SU-DHL-6 (cell line): ENCODE results near the gene GRID2.

ENCODE experiments used
- H2AFZ ChIP-seq: fragments of 200-600 bp; sonication (generic); 2 replicates; pipeline ENCODE4 v1.6.1; 2014; ENCODE audit warnings: low read depth, mild to moderate bottlenecking, moderate library complexity, mixed read lengths, antibody characterized with exemption, low read length; ENCODE audit not compliant: severe bottlenecking
- H3F3A ChIP-seq: fragments of 200-600 bp; shearing (Covaris generic); 2 replicates; pipeline ENCODE4 v1.6.0; 2016; ENCODE audit warnings: antibody characterized with exemption, mild to moderate bottlenecking; ENCODE audit not compliant: insufficient read depth
- H3K27ac ChIP-seq: fragments of 200-600 bp; sonication (generic); 2 replicates; pipeline ENCODE4 v1.5.1; 2016; ENCODE audit warnings: low read depth, mild to moderate bottlenecking, low read length, moderate library complexity, mixed read lengths
- H3K27me3 ChIP-seq: fragments of 200-600 bp; sonication (generic), shearing (Covaris generic); 2 replicates; pipeline ENCODE4 v1.6.0; 2014; ENCODE audit warnings: mild to moderate bottlenecking, low read length
- H3K36me3 ChIP-seq: fragments of 200-600 bp; sonication (generic); 2 replicates; pipeline ENCODE4 v1.6.1; 2014; ENCODE audit warnings: mild to moderate bottlenecking, low read length, mixed read lengths
- H3K4me2 ChIP-seq: fragments of 300-600, 200-600 bp; shearing (Covaris generic), sonication (generic); 2 replicates; pipeline ENCODE4 v1.6.0; 2014; ENCODE audit warnings: low read length, low read depth, mild to moderate bottlenecking; ENCODE audit not compliant: poor library complexity, severe bottlenecking
- H3K4me3 ChIP-seq: fragments of 200-600 bp; sonication (generic); 2 replicates; pipeline ENCODE4 v1.5.1; 2014; ENCODE audit warnings: antibody characterized with exemption, low read length, mild to moderate bottlenecking, mixed read lengths; ENCODE audit not compliant: insufficient read depth, poor library complexity, severe bottlenecking
- H3K79me2 ChIP-seq: fragments of 200-600 bp; sonication (generic); 2 replicates; pipeline ENCODE4 v1.6.1; 2014; ENCODE audit warnings: mild to moderate bottlenecking, low read length, moderate library complexity; ENCODE audit not compliant: insufficient read depth
- H3K9ac ChIP-seq: fragments of 200-600 bp; sonication (generic); 2 replicates; pipeline ENCODE4 v1.7.0; 2014; ENCODE audit warnings: mild to moderate bottlenecking, low read length
- H3K9me2 ChIP-seq: fragments of 200-600 bp; sonication (generic); replicated peaks from 2 replicates; pipeline ENCODE4 v1.6.1; 2014; ENCODE audit warnings: low read length; ENCODE audit not compliant: insufficient read depth
- H3K9me3 ChIP-seq: fragments of 200-600 bp; sonication (generic); 2 replicates; pipeline ENCODE4 v1.6.1; 2014; ENCODE audit warnings: low read length, mixed read lengths; ENCODE audit not compliant: insufficient read depth
- H4K20me1 ChIP-seq: fragments of 200-600 bp; sonication (generic); 2 replicates; pipeline ENCODE4 v1.6.1; 2014; ENCODE audit warnings: low read depth, mild to moderate bottlenecking, antibody characterized with exemption, low read length, moderate library complexity, mixed read lengths
- CTCF ChIP-seq: fragments of 200-600 bp; sonication (generic); IDR thresholded peaks from one replicate; pipeline ENCODE4 v1.5.1; 2017; ENCODE audit warnings: antibody characterized with exemption, mild to moderate bottlenecking, low read length, moderate library complexity; ENCODE audit not compliant: insufficient read depth, poor library complexity, severe bottlenecking
- EZH2phosphoT487 ChIP-seq: fragments of 200-600 bp; sonication (generic), shearing (Covaris generic); conservative IDR thresholded peaks from 2 replicates; pipeline ENCODE4 v1.6.1; 2018; ENCODE audit warnings: mild to moderate bottlenecking, antibody characterized with exemption, low read length, moderate library complexity, mixed read lengths

GRID2 gene

DNA sequence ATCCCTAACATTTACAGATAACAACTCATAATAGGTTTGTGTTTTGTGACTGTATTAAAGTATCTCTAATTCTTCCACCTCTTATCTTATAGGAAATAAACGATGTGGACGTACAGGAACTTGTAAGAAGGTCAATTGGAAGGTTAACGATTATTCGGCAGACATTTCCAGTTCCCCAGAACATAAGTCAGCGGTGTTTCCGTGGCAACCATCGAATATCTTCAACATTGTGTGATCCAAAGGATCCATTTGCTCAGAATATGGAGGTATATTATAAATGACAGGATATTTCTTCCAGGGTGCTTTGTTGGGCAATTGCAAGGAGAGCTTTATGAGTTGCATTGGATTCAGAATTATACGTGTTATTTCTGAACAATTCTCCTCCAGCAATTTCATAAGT, 912.9 kb downstream of the GRID2 start:
- TF ChIP-seq EZH2phosphoT487 (no peak), CTCF (no peak)
- no peaks in the 10 kb centered on the region for H3K27me3 ChIP-seq
- H3K4me3 ChIP-seq = no peak overlapping the region
- no peaks in the 10 kb centered on the region for H3K9me3 ChIP-seq
- no peaks in the 10 kb centered on the region for H3K9me2 ChIP-seq
- no peak overlapping the region for H3K27ac ChIP-seq
- no peak overlapping the region for H3K9ac ChIP-seq
- H3K4me2 ChIP-seq = no peak overlapping the region
- no peak overlapping the region for H2AFZ ChIP-seq
- H3K79me2 ChIP-seq = no peaks in the 10 kb centered on the region
- no peaks in the 10 kb centered on the region for H4K20me1 ChIP-seq
- H3F3A ChIP-seq = no peaks in the 10 kb centered on the region
- H3K36me3 ChIP-seq = no peaks in the 10 kb centered on the region

- no peaks in the 10 kb centered on the region for H3K9me2 ChIP-seq
- H3F3A ChIP-seq = no peaks in the 10 kb centered on the region
- H3K36me3 ChIP-seq = no peaks in the 10 kb centered on the region
- no peak overlapping the region for H3K4me3 ChIP-seq
- no peak overlapping the region for H3K4me2 ChIP-seq
- no peak overlapping the region for H3K9ac ChIP-seq
- no peaks in the 10 kb centered on the region for H3K9me3 ChIP-seq
- H3K79me2 ChIP-seq = no peaks in the 10 kb centered on the region
- TF ChIP-seq EZH2phosphoT487 (no peak), CTCF (no peak)
- no peak overlapping the region for H3K27ac ChIP-seq
- no peak overlapping the region for H2AFZ ChIP-seq
- no peaks in the 10 kb centered on the region for H4K20me1 ChIP-seq
- no peaks in the 10 kb centered on the region for H3K27me3 ChIP-seq
Measured at GRCh38 chr4:93217431-93217830, 913.7 kb downstream of the GRID2 start.

GRCh38 chr4:93221771-93222170, 918.0 kb downstream of the GRID2 start:
- no peak overlapping the region for H3K27ac ChIP-seq
- TF ChIP-seq CTCF (no peak), EZH2phosphoT487 (no peak)

DNA sequence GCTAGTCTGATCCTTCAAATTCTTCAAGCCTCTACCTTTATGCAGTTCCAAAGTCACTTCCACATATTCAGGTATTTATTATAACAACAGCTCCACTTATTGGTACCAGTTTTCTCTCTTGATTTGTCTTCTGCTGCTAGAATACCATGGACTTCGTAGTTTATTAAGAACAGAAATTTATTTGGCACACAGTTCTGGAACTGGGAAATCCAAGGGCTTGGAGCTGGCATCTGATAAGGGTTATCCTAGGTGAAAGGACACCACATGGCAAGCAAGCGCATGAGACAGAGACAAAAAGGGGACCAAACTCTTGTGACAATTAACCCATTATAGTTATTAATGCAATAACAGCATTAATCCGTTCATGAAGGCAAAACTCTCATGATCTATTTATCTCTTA, 924.3 kb downstream of the GRID2 start:
- TF ChIP-seq EZH2phosphoT487 (no peak), CTCF (no peak)
- Histone ChIP-seq H3K9me2 (no peaks in the 10 kb centered on the region), H3K9me3 (no peaks in the 10 kb centered on the region), H3K4me3 (no peak overlapping the region), H3F3A (no peaks in the 10 kb centered on the region), H3K79me2 (no peaks in the 10 kb centered on the region), H3K36me3 (no peaks in the 10 kb centered on the region), H4K20me1 (no peaks in the 10 kb centered on the region), H3K9ac (no peak overlapping the region), H3K27ac (no peak overlapping the region), H3K27me3 (no peaks in the 10 kb centered on the region), H2AFZ (no peak overlapping the region), H3K4me2 (no peak overlapping the region)

More at GRCh38 chr4:93221771-93222170, 918.0 kb downstream of the GRID2 start:
- H3F3A ChIP-seq = no peaks in the 10 kb centered on the region
- H3K4me3 ChIP-seq = no peak overlapping the region
- H3K27me3 ChIP-seq = no peaks in the 10 kb centered on the region
- no peak overlapping the region for H3K4me2 ChIP-seq
- no peaks in the 10 kb centered on the region for H3K79me2 ChIP-seq
- no peaks in the 10 kb centered on the region for H4K20me1 ChIP-seq
- H3K36me3 ChIP-seq = no peaks in the 10 kb centered on the region
- H3K9me3 ChIP-seq = no peaks in the 10 kb centered on the region
- H3K9ac ChIP-seq = no peak overlapping the region
- H2AFZ ChIP-seq = no peak overlapping the region
- no peaks in the 10 kb centered on the region for H3K9me2 ChIP-seq
